ENCODE measurements around the gene PDCD11.

The PDCD11 gene

DNA sequence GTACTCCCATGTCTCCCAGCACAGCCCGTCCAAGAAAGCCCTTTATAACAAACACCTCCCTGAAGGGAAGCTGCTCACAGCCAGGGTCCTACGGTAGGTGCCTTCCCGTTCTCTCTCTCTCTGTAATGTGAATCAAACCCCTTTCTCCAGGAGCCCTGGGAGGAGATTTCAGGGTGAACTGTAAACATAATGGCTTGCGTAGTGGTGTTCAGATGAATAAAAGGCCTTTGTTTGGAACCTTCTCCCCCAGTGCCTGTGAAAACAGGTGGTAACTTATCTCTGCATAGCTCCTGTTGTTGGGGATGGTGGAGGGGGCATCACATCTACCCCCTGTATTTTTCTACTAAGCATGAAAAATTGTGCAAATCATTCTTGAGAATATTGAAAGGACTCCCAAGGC lies 43.4 kb downstream of the PDCD11 start:
- no peaks in the 10 kb centered on the region for H3K4me1 ChIP-seq (ENCODE audit: control insufficient read depth, insufficient read depth, low read length)
- H3K27ac ChIP-seq (ENCODE audit: extremely low read depth, low read depth, low read length), result no peak overlapping the region
- POLR2A ChIA-PET, result no interaction called here
- H3K36me3 ChIP-seq (ENCODE audit: control insufficient read depth in 2 of 2, insufficient read depth in 1 of 2, low read length in 2 of 2), result peaks cover 37 to 90% of the 10 kb centered on the region in 2 experiments; a peak in 2 of 3 replicates
- no peaks in the 10 kb centered on the region for H3K9me3 ChIP-seq (ENCODE audit: control insufficient read depth, insufficient read depth, low read depth, low read length)
- no peak for TF ChIP-seq ZNF350 (tag by site-specific recombination; IDR thresholded peaks at IDR 0.05)
- no peak for TF ChIP-seq ZBTB17 (tag by site-specific recombination; IDR thresholded peaks at IDR 0.05)
- no peak for TF ChIP-seq ZNF777 (tag by site-specific recombination; IDR thresholded peaks at IDR 0.05; ENCODE audit: borderline replicate concordance)
- no peak for TF ChIP-seq KLF9 (tag by site-specific recombination; IDR thresholded peaks at IDR 0.05; ENCODE audit: low read depth)
- no peak for TF ChIP-seq PRDM1 (tag by site-specific recombination; IDR thresholded peaks at IDR 0.05)
- no peak for TF ChIP-seq MEIS1 (CRISPR knock-in tag; IDR thresholded peaks at IDR 0.05; ENCODE audit: borderline replicate concordance)
- no peak overlapping the region for H3K4me3 ChIP-seq (ENCODE audit: low read depth, low read length)
- CTCF ChIA-PET, result no interaction called here

DNA sequence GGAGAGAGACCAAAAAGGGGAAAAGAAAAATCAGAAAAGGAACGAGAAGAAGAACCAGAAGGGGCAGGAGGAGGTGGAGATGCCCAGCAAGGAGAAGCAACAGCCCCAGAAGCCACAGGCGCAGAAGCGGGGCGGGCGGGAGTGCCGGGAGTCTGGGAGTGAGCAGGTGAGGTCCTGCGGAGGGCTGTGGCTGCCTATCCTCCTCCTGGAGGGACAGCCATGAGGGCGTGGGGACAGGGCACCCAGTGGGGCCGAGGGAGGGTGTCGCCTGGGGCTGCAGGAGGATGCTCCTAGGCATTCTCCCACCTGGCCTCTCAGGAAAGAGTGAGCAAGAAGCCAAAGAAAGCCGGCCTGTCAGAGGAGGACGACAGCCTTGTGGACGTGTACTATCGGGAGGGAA lies 44.0 kb downstream of the PDCD11 start:
- TF ChIP-seq ZNF138 (tag by site-specific recombination; IDR thresholded peaks at IDR 0.05; ENCODE audit: borderline replicate concordance) (no peak), ZNF501 (tag by site-specific recombination; IDR thresholded peaks at IDR 0.05) (no peak), ZNF768 (tag by site-specific recombination; IDR thresholded peaks at IDR 0.05) (no peak), ZNF48 (tag by site-specific recombination; IDR thresholded peaks at IDR 0.05) (no peak), ZNF10 (tag by site-specific recombination; IDR thresholded peaks at IDR 0.05) (no peak), ZNF621 (tag by site-specific recombination; IDR thresholded peaks at IDR 0.05) (no peak), ZFP37 (tag by site-specific recombination; IDR thresholded peaks at IDR 0.05) (no peak), ZNF37A (tag by site-specific recombination; IDR thresholded peaks at IDR 0.05) (no peak), ZSCAN30 (tag by site-specific recombination; IDR thresholded peaks at IDR 0.05) (no peak), ZSCAN16 (tag by site-specific recombination; IDR thresholded peaks at IDR 0.05) (no peak), ZNF555 (tag by site-specific recombination; conservative IDR thresholded peaks at IDR 0.05) (no peak), ZNF311 (tag by site-specific recombination; IDR thresholded peaks at IDR 0.05; ENCODE audit: borderline replicate concordance) (no peak), PRDM1 (tag by site-specific recombination; IDR thresholded peaks at IDR 0.05) (no peak), ZNF274 (IDR thresholded peaks at IDR 0.05; ENCODE audit: low read length) (no peak), ZNF274 (tag by site-specific recombination; IDR thresholded peaks at IDR 0.05; ENCODE audit: borderline replicate concordance) (no peak)
- TF ChIP-seq, protein P1, sequence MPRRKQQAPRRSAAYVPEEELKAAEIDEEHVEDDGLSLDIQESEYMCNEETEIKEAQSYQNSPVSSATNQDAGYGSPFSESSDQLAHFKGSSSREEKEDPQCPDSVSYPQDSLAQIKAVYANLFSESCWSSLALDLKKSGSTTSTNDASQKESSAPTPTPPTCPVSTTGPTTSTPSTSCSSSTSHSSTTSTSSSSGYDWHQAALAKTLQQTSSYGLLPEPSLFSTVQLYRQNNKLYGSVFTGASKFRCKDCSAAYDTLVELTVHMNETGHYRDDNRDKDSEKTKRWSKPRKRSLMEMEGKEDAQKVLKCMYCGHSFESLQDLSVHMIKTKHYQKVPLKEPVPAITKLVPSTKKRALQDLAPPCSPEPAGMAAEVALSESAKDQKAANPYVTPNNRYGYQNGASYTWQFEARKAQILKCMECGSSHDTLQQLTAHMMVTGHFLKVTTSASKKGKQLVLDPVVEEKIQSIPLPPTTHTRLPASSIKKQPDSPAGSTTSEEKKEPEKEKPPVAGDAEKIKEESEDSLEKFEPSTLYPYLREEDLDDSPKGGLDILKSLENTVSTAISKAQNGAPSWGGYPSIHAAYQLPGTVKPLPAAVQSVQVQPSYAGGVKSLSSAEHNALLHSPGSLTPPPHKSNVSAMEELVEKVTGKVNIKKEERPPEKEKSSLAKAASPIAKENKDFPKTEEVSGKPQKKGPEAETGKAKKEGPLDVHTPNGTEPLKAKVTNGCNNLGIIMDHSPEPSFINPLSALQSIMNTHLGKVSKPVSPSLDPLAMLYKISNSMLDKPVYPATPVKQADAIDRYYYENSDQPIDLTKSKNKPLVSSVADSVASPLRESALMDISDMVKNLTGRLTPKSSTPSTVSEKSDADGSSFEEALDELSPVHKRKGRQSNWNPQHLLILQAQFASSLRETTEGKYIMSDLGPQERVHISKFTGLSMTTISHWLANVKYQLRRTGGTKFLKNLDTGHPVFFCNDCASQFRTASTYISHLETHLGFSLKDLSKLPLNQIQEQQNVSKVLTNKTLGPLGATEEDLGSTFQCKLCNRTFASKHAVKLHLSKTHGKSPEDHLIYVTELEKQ (tag by site-specific recombination; IDR thresholded peaks at IDR 0.05; ENCODE audit: borderline replicate concordance), result no peak
- CTCF ChIA-PET, result no interaction called here

DNA sequence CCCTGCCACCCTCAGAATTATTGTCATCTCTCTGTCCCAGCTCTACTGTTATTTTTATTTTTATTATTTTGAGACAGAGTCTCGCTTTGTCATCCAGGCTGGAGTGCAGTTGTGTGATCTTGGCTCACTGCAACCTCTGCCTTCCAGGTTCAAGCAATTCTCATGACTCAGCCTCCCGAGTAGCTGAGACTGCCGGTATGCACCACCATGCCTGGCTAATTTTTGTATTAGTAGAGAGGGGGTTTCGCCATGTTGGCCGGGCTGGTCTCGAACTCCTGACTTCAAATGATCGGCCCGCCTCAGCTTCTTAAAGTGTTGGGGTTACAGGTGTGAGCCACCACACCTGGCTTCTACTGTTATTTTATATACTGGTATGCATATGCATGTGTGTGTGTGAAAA lies 44.8 kb downstream of the PDCD11 start:
- ChIA-PET CTCF (interaction anchor here (1.0 kb wide), 1 partner anchor 25 kb away, joined by 4 read pairs; no protein-coding TSS in a partner anchor), POLR2A (no interaction called here)
- no peaks in the 10 kb centered on the region for H3K4me1 ChIP-seq (ENCODE audit: control insufficient read depth, insufficient read depth, low read length)
- H3K36me3 ChIP-seq (ENCODE audit: control insufficient read depth in 2 of 2, insufficient read depth in 1 of 2, low read length in 2 of 2), result peaks cover 31 to 94% of the 10 kb centered on the region in 2 experiments; a peak in 2 of 3 replicates
- H3K27ac ChIP-seq (ENCODE audit: extremely low read depth, low read depth, low read length), result no peak overlapping the region
- no peaks in the 10 kb centered on the region for H3K9me3 ChIP-seq (ENCODE audit: control insufficient read depth, insufficient read depth, low read depth, low read length)
- no peak overlapping the region for H3K4me3 ChIP-seq (ENCODE audit: low read depth, low read length)
- TF ChIP-seq ZNF223 (tag by site-specific recombination; IDR thresholded peaks at IDR 0.05), result no peak
- no peak for TF ChIP-seq ZFP37 (tag by site-specific recombination; IDR thresholded peaks at IDR 0.05)
- no peak for TF ChIP-seq ZNF2 (tag by site-specific recombination; IDR thresholded peaks at IDR 0.05)
- TF ChIP-seq ZNF561 (tag by site-specific recombination; IDR thresholded peaks at IDR 0.05; ENCODE audit: borderline replicate concordance), result no peak
- no peak for TF ChIP-seq GLI4 (tag by site-specific recombination; IDR thresholded peaks at IDR 0.05)
- no peak for TF ChIP-seq OSR2 (tag by site-specific recombination; IDR thresholded peaks at IDR 0.05)
- no peak for TF ChIP-seq SP3 (tag by site-specific recombination; IDR thresholded peaks at IDR 0.05)
- no peak for TF ChIP-seq MZF1 (tag by site-specific recombination; IDR thresholded peaks at IDR 0.05; ENCODE audit: borderline replicate concordance)
- TF ChIP-seq, protein P2, sequence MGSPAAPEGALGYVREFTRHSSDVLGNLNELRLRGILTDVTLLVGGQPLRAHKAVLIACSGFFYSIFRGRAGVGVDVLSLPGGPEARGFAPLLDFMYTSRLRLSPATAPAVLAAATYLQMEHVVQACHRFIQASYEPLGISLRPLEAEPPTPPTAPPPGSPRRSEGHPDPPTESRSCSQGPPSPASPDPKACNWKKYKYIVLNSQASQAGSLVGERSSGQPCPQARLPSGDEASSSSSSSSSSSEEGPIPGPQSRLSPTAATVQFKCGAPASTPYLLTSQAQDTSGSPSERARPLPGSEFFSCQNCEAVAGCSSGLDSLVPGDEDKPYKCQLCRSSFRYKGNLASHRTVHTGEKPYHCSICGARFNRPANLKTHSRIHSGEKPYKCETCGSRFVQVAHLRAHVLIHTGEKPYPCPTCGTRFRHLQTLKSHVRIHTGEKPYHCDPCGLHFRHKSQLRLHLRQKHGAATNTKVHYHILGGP (tag by site-specific recombination; IDR thresholded peaks at IDR 0.05), result no peak
- TF ChIP-seq ZIC2 (tag by site-specific recombination; IDR thresholded peaks at IDR 0.05), result no peak

More for the DNA sequence above, 44.0 kb downstream of the PDCD11 start:
- no peak overlapping the region for H3K4me3 ChIP-seq (ENCODE audit: low read depth, low read length)
- no peaks in the 10 kb centered on the region for H3K9me3 ChIP-seq (ENCODE audit: control insufficient read depth, insufficient read depth, low read depth, low read length)
- no peak overlapping the region for H3K27ac ChIP-seq (ENCODE audit: extremely low read depth, low read depth, low read length)
- H3K4me1 ChIP-seq (ENCODE audit: control insufficient read depth, insufficient read depth, low read length), result no peaks in the 10 kb centered on the region
- POLR2A ChIA-PET, result no interaction called here
- peaks cover 37 to 94% of the 10 kb centered on the region in 2 experiments; a peak in 2 of 3 replicates for H3K36me3 ChIP-seq (ENCODE audit: control insufficient read depth in 2 of 2, insufficient read depth in 1 of 2, low read length in 2 of 2)
